Astrocyte of the cerebellum (primary cell): Measurements from ENCODE around the gene IGSF23.
"Not testable (repeated sequence)": the region's sequence is repeated elsewhere in the genome, so short reads cannot be mapped to it uniquely, and the experiment has no call there.

Source experiments
- DNase-seq: peaks from one replicate; pipeline ENCODE4 v3.0.0-alpha.2; 2011; ENCODE audit warnings: low read depth
- H3K4me3 ChIP-seq: 2 replicates; pipeline ENCODE4 v1.5.1; 2011; ENCODE audit warnings: mild to moderate bottlenecking, low read depth, low read length, moderate library complexity
- CTCF ChIP-seq: IDR thresholded peaks from 2 replicates; pipeline ENCODE4 v1.5.1; 2012; ENCODE audit warnings: low read length, low read depth, moderate library complexity, mild to moderate bottlenecking; ENCODE audit errors: missing control alignments
- in situ Hi-C: cut with HindIII; loops from 2 replicates; pipeline ENCODE4 v1.10.0; 2017; ENCODE audit warnings: low sequenced_read_pairs

Gene IGSF23

GRCh38 chr19:44627631-44628030 lies 14.3 kb downstream of the IGSF23 start:
- TF ChIP-seq CTCF, result no peak
- in situ Hi-C loops, result no loop called here
- DNase-seq, result no peak
- no peak overlapping the region for H3K4me3 ChIP-seq

GRCh38 chr19:44628793-44629192 lies 15.4 kb downstream of the IGSF23 start:
- in situ Hi-C loops, result no loop called here
- no peak for TF ChIP-seq CTCF
- no peak for DNase-seq
- no peak overlapping the region for H3K4me3 ChIP-seq

DNA sequence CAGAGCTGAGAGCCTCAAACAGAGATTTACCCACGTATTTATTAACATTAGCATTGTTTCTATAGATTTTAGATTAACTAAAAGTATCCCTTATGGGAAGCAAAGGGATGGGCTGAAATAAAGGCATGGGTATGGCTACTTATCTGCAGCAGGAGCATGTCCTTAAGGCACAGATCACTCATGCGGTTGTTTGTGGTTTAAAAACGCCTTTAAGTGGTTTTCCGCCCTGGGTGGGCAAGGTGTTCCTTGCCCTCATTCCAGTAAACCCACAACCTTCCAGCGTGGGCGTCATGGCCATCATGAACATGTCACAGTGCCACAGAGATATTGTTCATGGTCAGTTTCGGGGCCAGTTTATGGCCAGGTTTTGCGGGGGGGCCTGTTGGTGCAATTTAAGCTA lies 18.2 kb downstream of the IGSF23 start:
- in situ Hi-C loops, DNase-seq, H3K4me3 ChIP-seq: not testable (repeated sequence)

GRCh38 chr19:44634058-44634457 lies 20.7 kb downstream of the IGSF23 start:
- DNase-seq, H3K4me3 ChIP-seq, in situ Hi-C loops: not testable (repeated sequence)

GRCh38 chr19:44634785-44635184 lies 21.4 kb downstream of the IGSF23 start:
- in situ Hi-C loops, result no loop called here
- H3K4me3 ChIP-seq, result no peak overlapping the region
- DNase-seq, result no peak
- TF ChIP-seq CTCF, result no peak

DNA sequence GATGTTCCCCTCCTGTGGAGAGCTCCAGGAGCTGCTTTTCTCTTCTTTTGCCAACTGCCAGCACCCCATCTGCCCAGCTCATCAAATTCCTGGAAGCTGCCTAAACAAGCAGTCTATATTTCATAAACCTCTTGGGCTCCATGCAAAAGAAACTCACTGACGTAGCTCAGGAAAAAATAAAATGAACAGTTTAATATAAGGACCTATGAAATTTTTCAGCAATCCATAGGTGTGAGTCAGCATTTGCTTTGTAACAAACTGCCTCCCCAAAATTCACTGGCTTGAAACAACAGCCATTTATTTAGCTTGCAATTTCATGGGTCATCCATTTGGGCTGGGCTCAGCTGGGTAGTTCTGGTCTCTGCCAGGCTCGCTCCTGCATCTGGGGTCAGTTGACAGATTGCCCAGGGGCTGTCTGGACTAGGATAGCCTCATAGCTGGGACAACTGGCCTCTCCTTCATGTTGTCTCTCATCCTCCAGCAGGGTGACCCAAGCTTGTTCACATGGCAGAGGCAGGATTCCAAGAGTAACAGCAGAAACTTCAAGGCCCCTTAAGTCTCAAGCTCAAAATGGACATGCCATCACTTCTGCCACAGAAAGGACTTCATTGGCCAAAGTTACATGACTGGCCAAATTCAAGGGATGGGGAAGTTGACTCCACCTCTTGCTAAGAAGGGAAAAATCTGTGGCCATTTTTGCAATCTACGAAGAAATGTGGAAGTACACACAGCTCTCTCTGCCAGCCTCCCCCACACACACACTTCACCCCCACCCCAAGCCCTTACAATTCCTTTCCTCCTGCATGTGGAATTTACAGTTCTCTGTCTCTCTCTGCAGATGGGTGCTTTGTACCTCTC lies 22.4 kb downstream of the IGSF23 start:
- peak; percentile 7 for TF ChIP-seq CTCF
- DNase-seq, result peak; percentile 59
- in situ Hi-C loops, result no loop called here
- no peak overlapping the region for H3K4me3 ChIP-seq

DNA sequence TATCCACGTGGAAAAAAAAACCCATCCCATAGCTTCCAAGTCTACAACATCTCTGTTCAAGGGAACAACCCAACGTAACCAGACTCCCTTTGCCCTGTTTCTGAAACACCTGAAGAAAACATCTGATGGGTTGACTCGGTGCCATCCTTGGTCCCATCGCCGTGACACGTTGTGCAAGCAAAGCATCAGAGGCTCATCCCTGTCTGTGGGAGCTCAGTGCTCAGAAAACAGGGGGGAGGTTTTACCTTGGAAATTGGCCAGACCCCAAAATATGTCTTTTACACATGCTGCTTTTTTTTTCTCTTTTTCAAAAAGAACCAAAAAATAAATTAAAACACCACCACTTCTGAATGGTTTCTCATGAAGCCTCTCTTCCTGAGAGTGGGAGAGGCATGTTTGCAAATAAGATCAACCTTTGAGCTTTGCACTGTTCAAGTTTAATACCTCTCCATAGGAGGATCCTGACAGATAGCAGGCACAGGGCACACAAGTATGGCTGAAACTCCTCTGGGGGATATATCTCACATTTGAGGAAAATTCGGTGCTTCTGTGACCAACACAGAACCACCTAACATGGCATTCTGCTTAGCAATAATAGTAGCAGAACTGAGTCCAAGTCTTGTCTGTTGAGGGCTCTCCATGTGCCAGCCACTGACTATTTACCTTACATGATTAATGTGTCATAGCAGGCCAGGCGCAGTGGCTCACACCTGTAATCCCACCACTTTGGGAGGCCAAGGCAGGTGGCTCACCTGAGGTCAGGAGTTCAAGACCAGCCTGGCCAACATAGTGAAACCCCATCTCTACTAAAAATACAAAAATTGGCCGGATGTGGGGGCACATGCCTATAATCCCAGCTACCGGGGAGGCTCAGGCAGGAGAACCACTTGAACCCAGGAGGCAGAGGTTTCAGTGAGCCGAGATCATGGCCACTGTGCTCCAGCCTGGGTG lies 23.4 kb downstream of the IGSF23 start:
- in situ Hi-C loops, result no loop called here
- TF ChIP-seq CTCF, result no peak
- no peak for DNase-seq
- no peak overlapping the region for H3K4me3 ChIP-seq
